Measurements from ENCODE around the gene BHLHE23.

BHLHE23 gene

DNA sequence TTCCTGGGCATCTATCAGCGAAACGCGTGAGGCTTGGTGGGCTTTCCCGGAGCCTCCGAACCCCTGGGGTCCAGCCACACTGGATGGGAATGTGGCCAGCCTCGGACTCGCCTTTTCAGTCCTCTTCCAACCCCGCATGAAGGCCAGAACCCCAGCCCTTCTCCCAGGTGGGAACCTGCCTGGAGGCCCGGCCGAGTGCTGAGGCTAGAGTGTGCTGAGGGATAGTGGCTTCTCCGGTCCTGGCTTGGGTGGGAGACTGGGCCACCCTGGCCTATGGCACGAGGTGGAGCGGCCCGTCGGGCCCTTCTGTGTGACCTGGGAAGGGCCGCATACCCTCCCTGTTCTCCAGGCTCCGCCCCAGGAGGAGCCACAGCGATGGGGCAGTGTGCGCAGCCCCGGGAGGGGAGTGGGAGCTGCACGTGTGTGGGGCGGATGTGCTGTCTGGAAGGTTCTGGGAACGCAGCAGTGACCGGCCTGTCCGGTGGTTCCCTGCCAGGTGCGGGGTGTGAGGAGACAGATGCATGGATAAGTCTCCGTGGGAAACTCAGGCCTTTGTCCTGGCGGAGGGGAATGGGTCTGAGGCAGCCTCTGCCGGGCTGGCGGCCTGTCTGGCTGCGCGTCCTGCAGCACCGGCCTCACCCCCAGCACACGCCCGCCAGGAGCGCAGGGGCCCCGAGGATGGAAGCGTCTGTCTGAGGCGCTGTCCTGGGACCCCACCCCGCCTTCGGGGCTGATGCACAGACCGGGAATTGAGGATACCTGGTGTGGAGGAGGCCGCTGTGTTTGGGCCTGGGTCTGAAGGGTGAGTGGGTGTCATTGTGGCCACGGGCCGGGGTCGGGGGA lies 1.1 kb upstream of the BHLHE23 start:
- DNase-seq = no peak

DNA sequence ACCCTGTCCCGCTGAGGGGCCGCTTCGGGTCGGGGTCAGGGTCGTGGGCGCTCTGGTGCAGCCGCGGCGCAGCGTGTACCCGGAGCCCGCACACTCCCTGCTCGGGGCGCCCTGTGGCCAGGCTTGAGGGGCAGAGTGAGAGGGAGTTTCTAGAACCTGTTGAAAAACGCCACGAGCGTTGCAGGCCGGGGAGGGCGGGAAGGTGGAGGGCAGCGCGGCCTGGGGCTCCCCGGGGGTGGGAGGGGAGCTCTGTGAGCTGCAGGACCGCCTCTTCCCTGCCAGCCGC lies 539 bp upstream of the BHLHE23 start:
- DNase-seq = no peak

- DNase-seq = no peak
Measured at GRCh38 chr20:63005862-63006539, 763 bp downstream of the BHLHE23 start.

- DNase-seq = no peak
Measured at GRCh38 chr20:63005365-63005861, 1.4 kb downstream of the BHLHE23 start.

GRCh38 chr20:63004607-63005364 lies 2.0 kb downstream of the BHLHE23 start:
- DNase-seq = no peak

- DNase-seq = no peak
Measured at GRCh38 chr20:63003546-63003945, 3.2 kb downstream of the BHLHE23 start.

DNA sequence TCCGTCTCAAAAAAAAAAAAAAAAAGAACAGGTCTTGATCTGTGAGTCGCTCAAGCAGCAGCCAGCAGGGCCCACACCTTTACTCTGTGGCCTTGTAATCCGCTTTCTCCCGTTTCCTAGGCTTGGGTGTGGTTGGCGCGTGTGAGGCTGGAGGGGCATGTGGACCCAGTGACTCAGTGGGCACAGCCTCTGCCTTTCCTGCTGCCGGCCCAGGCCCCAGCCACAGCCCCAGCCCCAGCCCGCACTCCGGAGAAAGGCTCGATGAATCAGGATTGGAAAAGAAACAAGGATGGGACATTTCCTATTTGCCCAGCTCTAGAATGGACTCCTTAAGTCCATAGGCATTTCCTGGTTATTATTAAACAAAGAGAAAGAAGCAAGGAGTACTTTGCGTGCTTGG lies 4.3 kb downstream of the BHLHE23 start:
- no peak for DNase-seq

DNA sequence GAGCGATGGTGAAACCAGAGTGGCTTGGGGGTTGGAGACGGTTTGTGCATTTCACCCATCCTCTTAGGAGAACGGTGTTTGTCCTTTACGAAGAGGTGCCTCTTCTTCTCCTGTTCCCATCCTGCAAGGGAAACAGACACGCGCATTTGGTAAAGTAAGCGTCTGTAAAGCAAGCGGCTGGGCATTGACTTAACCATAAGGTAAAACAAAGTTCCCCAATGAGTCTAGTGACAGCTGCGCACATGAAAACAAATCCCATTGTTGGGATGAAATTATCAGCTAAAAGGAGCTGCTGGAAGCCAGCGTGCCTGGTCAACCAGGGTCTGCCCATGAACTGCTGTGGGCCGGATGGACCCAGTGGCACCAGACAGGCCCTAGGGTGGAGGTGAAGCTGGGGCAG lies 5.8 kb downstream of the BHLHE23 start:
- no peak for DNase-seq

- DNase-seq = no peak
Measured at GRCh38 chr20:63000036-63000435, 6.7 kb downstream of the BHLHE23 start.

DNA sequence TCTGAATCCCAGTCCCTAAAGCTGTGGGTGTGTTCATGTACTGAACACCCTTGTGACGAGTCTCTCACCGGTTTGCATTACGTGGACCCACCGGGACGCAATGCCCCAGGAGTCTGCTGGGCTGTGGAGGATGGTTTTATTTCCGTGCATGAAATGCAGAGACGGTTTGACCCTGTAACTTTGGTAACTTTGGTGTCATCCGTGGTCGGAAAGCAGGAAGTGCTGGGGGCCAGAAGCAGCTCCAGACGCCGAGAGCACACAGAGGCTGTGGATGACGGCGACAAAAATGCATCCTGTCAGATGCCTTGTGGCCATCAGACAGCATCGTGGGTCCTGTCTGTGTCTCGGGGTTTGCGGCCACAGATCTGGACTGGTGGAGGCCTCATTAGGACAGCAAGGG lies 7.2 kb downstream of the BHLHE23 start:
- no peak for DNase-seq

- no peak for DNase-seq
Measured at GRCh38 chr20:62998449-62998848, 8.3 kb downstream of the BHLHE23 start.

DNA sequence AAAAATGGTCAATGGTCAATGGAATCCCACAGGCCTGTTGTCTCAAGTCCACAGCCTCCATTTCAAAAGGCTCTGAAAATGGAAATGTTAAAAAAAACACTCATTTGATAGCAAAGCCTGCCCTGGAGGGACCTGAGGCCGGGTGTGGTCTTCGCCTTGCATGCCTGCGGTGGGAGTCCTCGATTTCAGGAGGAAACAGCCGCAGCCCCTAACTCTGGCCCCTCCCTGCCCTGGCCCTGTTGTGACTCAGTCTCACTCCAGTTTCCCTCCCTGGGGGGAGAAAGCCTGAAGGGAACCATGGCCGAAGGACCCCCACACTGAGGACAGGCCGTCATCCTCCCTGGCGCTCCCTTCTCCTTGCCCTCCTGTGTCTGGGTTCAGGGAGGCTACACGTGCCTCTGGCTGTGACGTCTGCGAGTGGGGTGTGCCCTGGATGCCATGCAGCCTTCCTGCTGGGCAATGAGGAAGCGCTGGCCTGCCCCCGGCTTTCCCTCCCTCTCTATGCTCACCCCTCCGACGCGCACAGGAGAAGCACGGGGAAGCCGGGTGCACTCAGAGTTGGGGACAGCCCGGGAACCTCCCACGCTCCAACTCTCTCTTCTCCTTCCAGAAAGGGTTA lies 9.2 kb downstream of the BHLHE23 start:
- no peak for DNase-seq

DNA sequence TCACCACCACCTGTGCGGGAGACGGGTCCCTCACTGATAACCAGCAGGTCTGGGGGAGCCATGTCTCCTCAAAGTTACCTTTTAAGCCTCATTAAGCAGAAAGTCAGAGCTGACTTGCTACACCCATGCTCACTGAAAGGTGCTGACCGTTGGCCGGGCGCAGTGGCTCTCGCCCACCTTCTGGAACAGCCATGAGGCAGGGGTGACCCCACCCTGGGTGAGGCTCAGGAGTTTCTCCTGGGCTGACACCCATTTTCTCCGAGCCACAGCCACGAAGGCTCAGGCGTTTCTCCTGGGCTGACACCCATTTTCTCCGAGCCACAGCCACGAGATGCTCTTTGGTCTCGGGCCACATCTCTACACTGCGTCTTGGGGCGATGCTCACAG lies 10.2 kb downstream of the BHLHE23 start:
- no peak for DNase-seq

DNA sequence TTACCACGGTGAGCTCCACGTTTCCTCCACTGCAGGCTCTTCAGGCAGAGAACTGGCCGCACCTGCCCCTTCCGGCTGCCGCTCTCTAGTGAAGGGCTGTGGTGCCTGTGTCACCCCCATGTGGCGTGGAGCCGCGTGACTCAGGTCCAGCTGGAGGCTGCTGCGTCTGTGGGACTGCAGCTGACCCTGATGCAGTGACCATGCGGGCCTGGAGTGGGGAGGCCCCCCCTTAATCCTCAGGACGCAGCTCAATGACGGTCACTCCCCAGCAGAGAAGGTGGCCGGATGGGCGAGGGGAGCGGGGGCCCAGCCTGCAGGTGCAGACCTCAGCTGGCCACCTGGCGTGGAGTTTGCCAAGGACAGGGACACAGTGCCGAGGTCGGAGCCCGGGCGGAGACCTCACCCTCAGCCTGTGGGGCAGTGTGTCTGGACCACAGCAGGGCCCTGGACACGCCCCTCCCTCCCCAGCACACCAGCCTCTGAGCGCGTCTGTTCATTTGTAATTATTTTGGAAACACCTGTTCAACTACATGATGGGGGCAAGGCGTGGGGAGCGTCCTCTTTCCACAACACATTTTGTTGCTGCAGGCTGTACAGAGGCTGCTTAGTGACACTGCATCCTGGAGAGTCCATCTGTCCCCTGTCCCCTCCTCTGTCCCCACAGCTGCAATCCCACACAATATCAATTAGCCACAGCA lies 10.7 kb downstream of the BHLHE23 start:
- peak; percentile 54 for DNase-seq

DNA sequence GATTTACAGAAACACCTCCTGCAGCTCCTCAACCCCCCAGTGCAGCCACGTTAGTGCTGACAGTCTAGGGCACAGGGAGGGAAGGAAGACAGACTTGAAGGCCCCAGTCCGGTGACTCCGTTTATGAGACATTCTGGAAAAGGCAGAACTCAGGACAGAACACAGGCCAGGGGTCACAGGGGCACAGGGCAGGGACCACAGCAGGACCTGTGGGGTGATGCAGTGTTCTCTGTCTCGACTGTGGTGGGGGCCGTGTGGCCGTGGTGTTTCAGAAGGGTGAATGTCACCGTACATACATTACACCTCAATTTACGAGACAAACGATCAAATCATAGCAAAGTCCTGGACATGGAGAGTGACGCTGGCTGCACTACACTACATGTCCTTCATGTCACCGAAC lies 11.3 kb downstream of the BHLHE23 start:
- no peak for DNase-seq

GRCh38 chr20:62994869-62995281 lies 11.9 kb downstream of the BHLHE23 start:
- DNase-seq = no peak

DNA sequence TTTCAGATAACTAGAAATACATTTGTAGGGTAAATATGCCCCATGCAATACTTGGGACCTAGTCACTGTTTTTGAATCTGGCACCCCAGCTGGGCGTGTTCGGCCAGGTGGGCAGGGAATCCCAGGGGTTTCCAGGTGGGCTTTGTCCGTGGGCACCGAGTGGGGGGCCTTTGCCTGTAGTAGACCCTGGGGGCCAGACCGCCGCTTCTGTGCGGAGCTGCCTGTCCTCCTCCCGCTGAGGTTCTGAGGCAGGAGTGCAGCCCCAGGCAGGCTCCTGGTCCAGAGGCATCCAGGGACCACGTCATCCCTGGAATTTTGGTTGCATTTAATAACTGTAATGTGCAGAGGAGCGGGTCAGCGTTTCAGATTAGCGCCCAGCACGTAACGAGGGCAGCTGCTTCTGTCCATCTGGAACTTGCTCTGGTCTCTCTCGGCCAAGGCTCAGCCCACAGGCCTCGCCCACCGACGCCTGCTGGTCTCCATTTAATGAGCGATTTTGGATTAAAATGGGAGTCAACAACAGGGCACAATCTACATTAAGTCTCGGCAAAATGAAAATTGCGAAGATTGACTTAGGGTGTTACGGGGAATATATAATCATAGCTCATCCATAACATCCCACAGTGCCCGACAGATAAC lies 12.8 kb downstream of the BHLHE23 start:
- DNase-seq = no peak

DNA sequence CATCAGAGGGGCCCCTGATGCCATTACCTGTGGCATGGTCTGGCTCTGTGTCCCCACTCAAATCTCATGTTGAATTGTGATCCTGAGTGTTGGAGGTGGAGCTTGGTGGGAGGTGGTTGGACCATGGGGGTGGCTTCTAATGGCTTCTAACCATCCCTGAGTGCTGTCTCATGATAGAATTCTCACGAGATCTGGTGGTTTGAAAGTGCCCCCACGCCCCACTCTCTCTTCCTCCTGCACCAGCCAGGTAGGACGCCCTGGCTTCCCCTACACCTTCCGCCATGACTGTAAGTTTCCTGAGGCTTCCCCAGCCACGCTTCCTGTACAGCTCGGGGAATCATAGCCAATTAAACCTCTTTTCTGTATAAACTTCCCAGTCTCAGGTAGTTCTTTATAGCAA lies 14.9 kb downstream of the BHLHE23 start:
- no peak for DNase-seq

DNA sequence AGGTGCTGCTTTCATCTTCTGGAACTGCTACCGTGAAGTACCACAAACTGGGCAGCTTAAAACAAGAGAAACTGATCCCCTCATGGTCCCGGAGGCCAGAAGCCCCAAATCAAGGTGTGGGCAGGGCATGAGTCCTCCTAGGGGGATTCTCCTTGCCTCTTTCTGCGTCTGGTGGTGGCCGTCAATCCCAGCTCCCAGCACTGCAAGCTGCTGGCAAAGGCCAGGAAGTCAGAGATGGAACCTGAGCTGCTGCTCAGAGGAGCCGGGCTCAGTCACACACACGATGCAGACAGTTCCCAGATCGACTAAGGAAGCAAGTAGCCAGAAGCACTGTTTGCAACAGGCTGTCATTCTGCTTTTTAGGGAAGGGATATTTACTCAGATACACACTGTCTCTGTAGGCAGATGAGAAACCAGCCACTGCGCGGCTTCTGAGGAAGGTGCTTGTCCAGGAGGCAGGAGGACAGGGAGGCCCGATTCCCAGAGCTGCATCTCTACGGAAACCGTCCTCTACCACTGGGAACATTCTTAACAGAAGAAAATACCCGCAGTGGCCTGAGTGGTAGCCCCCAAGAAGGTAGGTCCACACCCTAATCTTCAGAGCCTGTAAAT lies 15.5 kb downstream of the BHLHE23 start:
- DNase-seq = no peak

- DNase-seq = no peak
Measured at GRCh38 chr20:62990306-62990825, 16.4 kb downstream of the BHLHE23 start.

DNA sequence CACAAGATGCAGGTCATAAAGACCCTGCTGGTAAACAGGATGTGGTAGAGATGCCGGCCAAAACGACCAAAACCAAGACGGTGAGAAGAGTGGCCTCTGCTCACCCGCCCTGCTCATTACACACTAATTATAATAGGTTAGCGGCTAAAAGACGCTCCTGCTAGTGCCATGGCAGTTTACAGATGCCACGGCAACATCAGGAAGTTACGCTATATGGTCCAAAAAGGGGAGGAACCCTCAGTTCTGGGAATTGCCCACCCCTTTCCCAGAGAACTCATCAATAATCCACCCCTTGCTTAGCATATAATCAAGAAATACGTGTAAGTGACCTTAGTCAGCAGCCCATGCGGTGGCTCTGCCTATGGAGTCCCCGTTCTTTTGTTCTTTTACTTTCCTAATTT lies 17.6 kb downstream of the BHLHE23 start:
- no peak for DNase-seq

DNA sequence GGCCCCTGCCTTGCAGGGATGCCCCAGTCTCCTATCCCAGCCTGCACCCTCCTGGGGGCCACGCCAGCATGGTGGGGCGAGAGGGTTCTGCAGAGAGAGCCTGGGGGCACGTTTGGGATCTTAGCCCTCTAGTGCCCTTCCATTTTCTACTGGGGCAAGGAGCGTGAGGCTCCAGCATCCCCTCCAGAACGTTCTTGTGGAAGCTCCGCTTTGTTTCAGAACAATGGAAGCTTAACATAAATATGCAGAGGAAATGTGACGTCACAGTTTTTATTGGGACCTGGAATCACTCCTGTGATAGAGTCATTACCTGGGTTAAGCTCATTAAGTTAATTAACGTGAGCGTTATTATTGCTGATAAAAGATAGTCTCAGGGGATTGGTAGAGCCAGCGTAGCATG lies 19.6 kb downstream of the BHLHE23 start:
- DNase-seq = no peak

Data from NCI-H774 (cell line).